ENCODE results near the gene ANO6.

- no peak for TF ChIP-seq ZNF274 (IDR thresholded peaks at IDR 0.05; ENCODE audit: low read depth, low read length)
- no peak for TF ChIP-seq YY1 (IDR thresholded peaks at IDR 0.05; ENCODE audit: insufficient read depth, insufficient read length)
- no peak for TF ChIP-seq SUZ12 (IDR thresholded peaks at IDR 0.05; ENCODE audit: extremely low read depth, insufficient read depth, insufficient read length)
These were observed 46.9 kb upstream of the ANO6 start for GRCh38 chr12:45168976-45169375.
